Activated T-cell treated with anti-CD3 and anti-CD28 coated beads, Interleukin-2, amount 50 U/mL, for 24 hours (primary cell): Measurements from ENCODE around the gene NHS.
"Not testable (repeated sequence)": the region's sequence is repeated elsewhere in the genome, so short reads cannot be mapped to it uniquely, and the experiment has no call there.

Experiments
- DNase-seq: peaks from one replicate; pipeline ENCODE4 v3.0.0-alpha.2; 2020
- H3K27ac Mint-ChIP-seq: 2 replicates; pipeline ENCODE4 v1.8.0; 2020; ENCODE audit warnings: mild to moderate bottlenecking, mixed read lengths
- H3K27me3 Mint-ChIP-seq: 2 replicates; pipeline ENCODE4 v1.8.0; 2020; ENCODE audit warnings: mixed read lengths
- H3K36me3 Mint-ChIP-seq: 2 replicates; pipeline ENCODE4 v1.8.0; 2020; ENCODE audit warnings: low read depth, mixed read lengths
- H3K4me1 Mint-ChIP-seq: 2 replicates; pipeline ENCODE4 v1.8.0; 2020; ENCODE audit warnings: low read depth, mixed read lengths
- H3K4me3 Mint-ChIP-seq: 2 replicates; pipeline ENCODE4 v1.8.0; 2020; ENCODE audit warnings: mild to moderate bottlenecking, moderate library complexity, mixed read lengths
- H3K9me3 Mint-ChIP-seq: 2 replicates; pipeline ENCODE4 v1.8.0; 2020; ENCODE audit warnings: mixed read lengths

NHS gene

GRCh38 chrX:17415242-17415810, 40.3 kb downstream of the NHS start:
- Mint-ChIP-seq H3K9me3 (no peaks in the 10 kb centered on the region), H3K4me1 (peaks cover 10% of the 10 kb centered on the region), H3K27me3 (peaks cover 49% of the 10 kb centered on the region), H3K4me3 (no peak overlapping the region), H3K36me3 (no peaks in the 10 kb centered on the region), H3K27ac (no peak overlapping the region)
- DNase-seq = no peak

- Mint-ChIP-seq H3K9me3 (no peaks in the 10 kb centered on the region), H3K27me3 (peaks cover 55% of the 10 kb centered on the region)
These were observed 42.4 kb downstream of the NHS start for GRCh38 chrX:17417372-17417771.

GRCh38 chrX:17425136-17425535, 50.1 kb downstream of the NHS start:
- H3K4me3 Mint-ChIP-seq = no peak overlapping the region

More at GRCh38 chrX:17417372-17417771, 42.4 kb downstream of the NHS start:
- Mint-ChIP-seq H3K4me3 (no peak overlapping the region), H3K4me1 (peaks cover 10% of the 10 kb centered on the region), H3K36me3 (no peaks in the 10 kb centered on the region), H3K27ac (no peak overlapping the region)
- no peak for DNase-seq

GRCh38 chrX:17425551-17425950, 50.6 kb downstream of the NHS start:
- no peak overlapping the region for H3K4me3 Mint-ChIP-seq
- no peak overlapping the region for H3K27ac Mint-ChIP-seq
- no peaks in the 10 kb centered on the region for H3K36me3 Mint-ChIP-seq
- H3K27me3 Mint-ChIP-seq = peaks cover 19% of the 10 kb centered on the region
- DNase-seq = no peak
- no peaks in the 10 kb centered on the region for H3K9me3 Mint-ChIP-seq
- H3K4me1 Mint-ChIP-seq = no peaks in the 10 kb centered on the region

More at GRCh38 chrX:17425136-17425535, 50.1 kb downstream of the NHS start:
- H3K27me3 Mint-ChIP-seq = peaks cover 21% of the 10 kb centered on the region
- no peak overlapping the region for H3K27ac Mint-ChIP-seq
- H3K4me1 Mint-ChIP-seq = no peaks in the 10 kb centered on the region
- H3K36me3 Mint-ChIP-seq = no peaks in the 10 kb centered on the region
- no peak for DNase-seq
- no peaks in the 10 kb centered on the region for H3K9me3 Mint-ChIP-seq

- no peak for DNase-seq
- Mint-ChIP-seq H3K36me3 (no peaks in the 10 kb centered on the region), H3K27me3 (peaks cover 39% of the 10 kb centered on the region), H3K4me3 (no peak overlapping the region), H3K4me1 (no peaks in the 10 kb centered on the region), H3K9me3 (no peaks in the 10 kb centered on the region), H3K27ac (no peak overlapping the region)
These were observed 56.2 kb downstream of the NHS start for GRCh38 chrX:17431171-17431570.

- Mint-ChIP-seq H3K36me3 (no peaks in the 10 kb centered on the region), H3K27ac (no peak overlapping the region), H3K9me3 (no peaks in the 10 kb centered on the region), H3K4me3 (no peak overlapping the region), H3K27me3 (peaks cover 44% of the 10 kb centered on the region), H3K4me1 (no peaks in the 10 kb centered on the region)
- DNase-seq = no peak
These were observed 57.2 kb downstream of the NHS start for GRCh38 chrX:17432158-17432557.

GRCh38 chrX:17433965-17434364, 59.0 kb downstream of the NHS start:
- Mint-ChIP-seq H3K9me3 (no peaks in the 10 kb centered on the region), H3K27me3 (peaks cover 60% of the 10 kb centered on the region), H3K27ac (no peak overlapping the region), H3K4me1 (no peaks in the 10 kb centered on the region), H3K4me3 (no peak overlapping the region), H3K36me3 (no peaks in the 10 kb centered on the region)
- DNase-seq = no peak

GRCh38 chrX:17435476-17435875, 60.5 kb downstream of the NHS start:
- Mint-ChIP-seq H3K4me3 (no peak overlapping the region), H3K36me3 (no peaks in the 10 kb centered on the region), H3K27ac (no peak overlapping the region), H3K27me3 (peaks cover 64% of the 10 kb centered on the region), H3K4me1 (no peaks in the 10 kb centered on the region), H3K9me3 (no peaks in the 10 kb centered on the region)
- no peak for DNase-seq

- H3K27ac Mint-ChIP-seq = no peak overlapping the region
- H3K4me1 Mint-ChIP-seq = peaks cover 6% of the 10 kb centered on the region
- H3K9me3 Mint-ChIP-seq = no peaks in the 10 kb centered on the region
- no peak overlapping the region for H3K4me3 Mint-ChIP-seq
- H3K27me3 Mint-ChIP-seq = peaks cover 52% of the 10 kb centered on the region
- H3K36me3 Mint-ChIP-seq = no peaks in the 10 kb centered on the region
- DNase-seq = no peak
These were observed 63.2 kb downstream of the NHS start for GRCh38 chrX:17438221-17438620.

- Mint-ChIP-seq H3K4me3 (no peak overlapping the region), H3K27ac (no peak overlapping the region), H3K36me3 (no peaks in the 10 kb centered on the region), H3K4me1 (peaks cover 6% of the 10 kb centered on the region), H3K27me3 (peaks cover 44% of the 10 kb centered on the region), H3K9me3 (no peaks in the 10 kb centered on the region)
- DNase-seq = no peak
These were observed 65.3 kb downstream of the NHS start for GRCh38 chrX:17440258-17440657.

GRCh38 chrX:17440836-17441235, 65.8 kb downstream of the NHS start:
- peaks cover 42% of the 10 kb centered on the region for H3K27me3 Mint-ChIP-seq
- H3K9me3 Mint-ChIP-seq = no peaks in the 10 kb centered on the region
- no peak overlapping the region for H3K27ac Mint-ChIP-seq
- H3K4me3 Mint-ChIP-seq = no peak overlapping the region
- no peak for DNase-seq
- H3K36me3 Mint-ChIP-seq = no peaks in the 10 kb centered on the region
- H3K4me1 Mint-ChIP-seq = peaks cover 6% of the 10 kb centered on the region

GRCh38 chrX:17441965-17442364, 67.0 kb downstream of the NHS start:
- no peak for DNase-seq
- H3K36me3 Mint-ChIP-seq = no peaks in the 10 kb centered on the region
- H3K27ac Mint-ChIP-seq = no peak overlapping the region
- H3K9me3 Mint-ChIP-seq = no peaks in the 10 kb centered on the region
- peaks cover 6% of the 10 kb centered on the region for H3K4me1 Mint-ChIP-seq
- peaks cover 40% of the 10 kb centered on the region for H3K27me3 Mint-ChIP-seq
- no peak overlapping the region for H3K4me3 Mint-ChIP-seq

GRCh38 chrX:17442898-17443297, 67.9 kb downstream of the NHS start:
- Mint-ChIP-seq H3K4me3 (no peak overlapping the region), H3K27me3 (peaks cover 36% of the 10 kb centered on the region), H3K36me3 (no peaks in the 10 kb centered on the region), H3K4me1 (peaks cover 6% of the 10 kb centered on the region), H3K27ac (no peak overlapping the region), H3K9me3 (no peaks in the 10 kb centered on the region)
- no peak for DNase-seq

GRCh38 chrX:17443556-17443955, 68.6 kb downstream of the NHS start:
- Mint-ChIP-seq H3K4me3 (no peak overlapping the region), H3K4me1 (peaks cover 6% of the 10 kb centered on the region), H3K9me3 (no peaks in the 10 kb centered on the region), H3K27ac (no peak overlapping the region), H3K36me3 (no peaks in the 10 kb centered on the region), H3K27me3 (peaks cover 33% of the 10 kb centered on the region)
- DNase-seq = no peak

- not testable (repeated sequence) for DNase-seq, H3K4me3 Mint-ChIP-seq, H3K9me3 Mint-ChIP-seq, H3K4me1 Mint-ChIP-seq, H3K27ac Mint-ChIP-seq, H3K36me3 Mint-ChIP-seq
- H3K27me3 Mint-ChIP-seq = peaks cover 29% of the 10 kb centered on the region
These were observed 71.3 kb downstream of the NHS start for GRCh38 chrX:17446269-17446668.

- H3K4me1 Mint-ChIP-seq = no peaks in the 10 kb centered on the region
- DNase-seq = no peak
- no peaks in the 10 kb centered on the region for H3K36me3 Mint-ChIP-seq
These were observed 73.2 kb downstream of the NHS start for GRCh38 chrX:17448188-17448587.

More at GRCh38 chrX:17448188-17448587, 73.2 kb downstream of the NHS start:
- Mint-ChIP-seq H3K9me3 (no peaks in the 10 kb centered on the region), H3K4me3 (no peak overlapping the region), H3K27me3 (peaks cover 27% of the 10 kb centered on the region), H3K27ac (no peak overlapping the region)
